HFF-Myc (cell line): ENCODE results near the gene ZKSCAN1.

Experiments
- DNase-seq: peaks from one replicate; pipeline ENCODE4 v3.0.0-alpha.2; 2011; ENCODE audit warnings: low read depth; ENCODE audit errors: extremely low read depth
- H3K4me3 ChIP-seq: replicated peaks from 2 replicates; pipeline ENCODE4 v1.5.1; 2011; ENCODE audit warnings: low read depth, mild to moderate bottlenecking, control low read depth, low read length
- CTCF ChIP-seq: IDR thresholded peaks from 2 replicates; pipeline ENCODE4 v1.5.1; 2012; ENCODE audit warnings: mild to moderate bottlenecking, low read depth, low read length, control low read depth; ENCODE audit errors: missing control alignments

Gene ZKSCAN1

GRCh38 chr7:100016215-100016901 lies 962 bp downstream of the ZKSCAN1 start:
- peak overlapping the region; percentile 99 for H3K4me3 ChIP-seq
- TF ChIP-seq CTCF, result no peak
- no peak for DNase-seq

- peak overlapping the region; percentile 99 for H3K4me3 ChIP-seq
- no peak for DNase-seq
- TF ChIP-seq CTCF, result no peak
Observed at GRCh38 chr7:100017300-100017699, 1.9 kb downstream of the ZKSCAN1 start.

GRCh38 chr7:100017875-100018274 lies 2.5 kb downstream of the ZKSCAN1 start:
- DNase-seq, result no peak
- H3K4me3 ChIP-seq, result no peak overlapping the region; the same call in 1 of the 2 replicates
- no peak for TF ChIP-seq CTCF

- TF ChIP-seq CTCF, result no peak
- DNase-seq, result no peak
- H3K4me3 ChIP-seq, result no peak overlapping the region
Observed at GRCh38 chr7:100019908-100020307, 4.5 kb downstream of the ZKSCAN1 start.

- no peak overlapping the region for H3K4me3 ChIP-seq
- TF ChIP-seq CTCF, result no peak
- no peak for DNase-seq
Observed at GRCh38 chr7:100021297-100021696, 5.9 kb downstream of the ZKSCAN1 start.

GRCh38 chr7:100022621-100023020 lies 7.2 kb downstream of the ZKSCAN1 start:
- no peak for DNase-seq
- TF ChIP-seq CTCF, result no peak
- no peak overlapping the region for H3K4me3 ChIP-seq

GRCh38 chr7:100023526-100023925 lies 8.1 kb downstream of the ZKSCAN1 start:
- no peak overlapping the region for H3K4me3 ChIP-seq
- no peak for TF ChIP-seq CTCF
- no peak for DNase-seq
